ENCODE data around the gene F3.

The F3 gene

DNA sequence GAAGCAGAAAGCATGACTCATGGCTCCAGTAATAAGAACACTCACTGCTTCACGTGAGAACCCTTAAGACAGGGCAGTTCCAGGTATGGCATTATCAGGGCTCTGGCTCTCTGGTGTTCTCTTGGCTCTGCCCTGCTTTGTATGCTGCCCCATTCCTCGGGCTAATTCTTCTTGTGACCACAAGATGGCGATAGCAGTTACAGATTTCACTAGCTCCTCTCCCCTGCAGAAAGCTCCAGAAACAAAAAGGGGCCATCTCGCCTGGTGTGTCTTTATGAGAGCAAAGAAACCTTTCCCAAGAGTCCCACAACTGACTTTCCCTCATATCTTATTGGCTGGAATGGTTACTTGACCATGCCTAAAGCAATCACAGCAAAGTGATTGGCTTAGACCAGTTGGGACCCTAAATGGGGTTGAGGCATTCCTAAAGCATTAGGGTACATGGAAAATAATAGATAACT is 60.1 kb downstream of the F3 start:
- no peak overlapping the region for H3K9ac ChIP-seq (ENCODE audit: low read length)
- no peaks in the 10 kb centered on the region for H3K4me1 ChIP-seq (ENCODE audit: control insufficient read depth, low read depth, low read length)
- no peak overlapping the region for H3K4me3 ChIP-seq (ENCODE audit: low read length)
- no peaks in the 10 kb centered on the region for H3K36me3 ChIP-seq (ENCODE audit: control insufficient read depth, low read depth, low read length)
- no peaks in the 10 kb centered on the region for H3K27me3 ChIP-seq (ENCODE audit: control insufficient read depth, insufficient read depth, low read length)
- H3K9me3 ChIP-seq (ENCODE audit: control insufficient read depth, low read depth, low read length) = no peaks in the 10 kb centered on the region
- no peak overlapping the region for H3K27ac ChIP-seq (ENCODE audit: low read length)

DNA sequence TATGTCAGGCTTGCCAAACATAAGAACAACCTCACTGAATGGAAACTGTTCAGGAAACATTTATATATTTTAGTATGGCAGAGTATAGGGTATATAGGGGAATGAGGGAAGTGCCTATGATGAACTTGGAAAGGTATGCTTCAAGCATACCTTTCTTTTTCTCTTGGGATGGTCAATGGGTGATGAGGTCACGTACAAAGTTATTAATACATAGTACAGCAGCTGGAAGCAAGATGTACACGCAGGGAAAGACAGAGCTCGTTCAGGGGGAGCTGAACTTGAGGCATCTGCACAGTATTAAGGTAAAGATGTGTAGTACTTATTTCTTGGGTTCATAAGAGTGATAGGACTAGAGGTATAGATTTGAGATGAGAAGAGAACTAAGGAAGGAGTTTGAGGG is 61.9 kb downstream of the F3 start:
- Histone ChIP-seq H3K36me3 (ENCODE audit: control insufficient read depth, low read depth, low read length) (no peaks in the 10 kb centered on the region), H3K4me1 (ENCODE audit: control insufficient read depth, low read depth, low read length) (no peaks in the 10 kb centered on the region), H3K27ac (ENCODE audit: low read length) (no peak overlapping the region), H3K4me3 (ENCODE audit: low read length) (no peak overlapping the region), H3K27me3 (ENCODE audit: control insufficient read depth, insufficient read depth, low read length) (no peaks in the 10 kb centered on the region), H3K9ac (ENCODE audit: low read length) (no peak overlapping the region), H3K9me3 (ENCODE audit: control insufficient read depth, low read depth, low read length) (no peaks in the 10 kb centered on the region)
